ENCODE results near the gene FERMT2.
"Not testable (repeated sequence)": the region's sequence is repeated elsewhere in the genome, so short reads cannot be mapped to it uniquely, and the experiment has no call there.

Gene FERMT2

GRCh38 chr14:52935833-52936232 is 15.0 kb downstream of the FERMT2 start:
- no peak overlapping the region for H3K27ac Mint-ChIP-seq (ENCODE audit: low read depth)

DNA sequence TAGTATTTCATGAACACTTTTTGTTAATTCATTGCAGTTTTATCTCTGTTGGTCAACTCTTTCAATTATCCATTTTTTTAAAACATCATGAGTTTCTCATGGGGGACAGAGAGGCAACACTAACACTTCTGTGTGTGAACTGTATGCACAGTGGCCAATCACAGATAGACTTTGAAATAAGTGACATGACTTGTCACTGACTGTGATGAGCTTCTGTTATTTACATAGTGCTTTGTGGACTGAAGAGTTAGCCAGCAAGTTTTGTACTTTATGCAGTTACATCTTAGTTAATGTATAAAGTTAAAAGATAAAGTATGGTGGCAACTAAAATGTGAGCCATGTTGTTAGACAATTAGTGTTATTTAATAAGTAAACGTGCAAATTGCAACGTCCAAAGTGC is 16.1 kb downstream of the FERMT2 start:
- Mint-ChIP-seq H3K27ac (ENCODE audit: low read depth) (no peak overlapping the region), H3K4me1 (no peaks in the 10 kb centered on the region), H3K9me3 (no peaks in the 10 kb centered on the region), H3K4me3 (no peak overlapping the region), H3K27me3 (peaks cover 17% of the 10 kb centered on the region), H3K36me3 (ENCODE audit: insufficient read depth) (no peaks in the 10 kb centered on the region)
- DNase-seq (ENCODE audit: low spot score in 2 of 2) = no peak
- no peak for ATAC-seq (replicated peaks; ENCODE audit: extremely low read depth, poor library complexity, severe bottlenecking)

More at GRCh38 chr14:52935833-52936232, 15.0 kb downstream of the FERMT2 start:
- ATAC-seq (replicated peaks; ENCODE audit: extremely low read depth, poor library complexity, severe bottlenecking) = no peak
- Mint-ChIP-seq H3K4me1 (no peaks in the 10 kb centered on the region), H3K27me3 (peaks cover 17% of the 10 kb centered on the region), H3K36me3 (ENCODE audit: insufficient read depth) (no peaks in the 10 kb centered on the region), H3K9me3 (no peaks in the 10 kb centered on the region), H3K4me3 (no peak overlapping the region)
- no peak for DNase-seq (ENCODE audit: low spot score in 2 of 2)

- Mint-ChIP-seq H3K4me3 (no peak overlapping the region), H3K27ac (ENCODE audit: low read depth) (no peak overlapping the region), H3K9me3 (no peaks in the 10 kb centered on the region), H3K27me3 (no peaks in the 10 kb centered on the region), H3K36me3 (ENCODE audit: insufficient read depth) (no peaks in the 10 kb centered on the region), H3K4me1 (no peaks in the 10 kb centered on the region)
- ATAC-seq (replicated peaks; ENCODE audit: extremely low read depth, poor library complexity, severe bottlenecking) = no peak
- DNase-seq (ENCODE audit: low spot score in 2 of 2) = no peak
Observed at GRCh38 chr14:52929192-52929807, 21.6 kb downstream of the FERMT2 start.

DNA sequence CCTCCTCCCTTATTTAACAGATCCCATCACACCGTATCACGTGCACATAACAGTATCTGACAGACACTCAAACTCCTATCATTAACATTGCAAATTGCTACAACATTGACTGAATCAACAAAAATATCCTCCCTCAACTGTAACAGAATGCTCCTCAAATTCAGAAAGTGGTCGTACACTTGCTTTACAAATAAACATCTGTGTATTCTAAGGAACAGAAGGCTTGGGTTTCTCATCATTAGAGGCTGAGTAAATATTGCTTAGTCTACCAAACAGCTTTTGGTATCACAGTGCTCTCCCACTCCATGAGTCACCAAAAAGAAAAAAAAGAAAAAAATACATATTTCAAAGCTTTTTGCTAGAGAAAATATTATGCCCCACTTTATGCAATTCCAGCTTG is 23.9 kb downstream of the FERMT2 start:
- Mint-ChIP-seq H3K27ac (ENCODE audit: low read depth) (no peak overlapping the region), H3K27me3 (no peaks in the 10 kb centered on the region), H3K9me3 (no peaks in the 10 kb centered on the region), H3K4me3 (no peak overlapping the region), H3K4me1 (no peaks in the 10 kb centered on the region), H3K36me3 (ENCODE audit: insufficient read depth) (no peaks in the 10 kb centered on the region)
- DNase-seq (ENCODE audit: low spot score in 2 of 2) (no peak), ATAC-seq (replicated peaks; ENCODE audit: extremely low read depth, poor library complexity, severe bottlenecking) (no peak)

DNA sequence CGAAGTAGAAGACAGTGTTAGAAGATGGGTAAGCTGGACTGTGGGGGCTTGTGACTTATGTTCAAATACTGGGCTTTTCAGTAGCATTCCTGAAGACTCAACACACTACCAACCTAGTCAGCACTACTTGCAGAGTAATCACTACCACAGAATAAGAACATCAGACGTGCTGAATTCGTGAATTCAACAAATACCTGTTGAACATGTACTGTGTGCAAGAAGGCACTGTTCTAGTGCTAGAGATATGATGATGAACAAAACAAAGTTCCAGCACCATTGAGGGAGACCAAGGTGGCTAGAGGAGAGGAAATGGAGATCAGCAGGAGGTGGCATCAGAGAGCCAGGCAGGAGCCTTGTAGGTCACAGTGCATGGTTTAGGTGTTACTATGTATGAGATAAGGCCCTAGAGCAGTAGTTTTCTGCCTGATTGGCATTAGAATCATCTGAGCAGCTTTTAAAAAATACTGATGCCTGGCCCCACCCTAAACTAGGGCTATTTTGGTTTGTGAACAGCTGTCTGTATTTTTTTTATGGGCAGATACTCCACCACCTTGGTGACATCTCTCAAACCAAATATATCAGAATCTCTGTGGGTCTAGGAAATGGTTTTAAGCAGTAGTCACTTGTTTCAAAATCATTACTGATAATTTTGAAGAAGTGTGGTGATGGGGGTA is 26.8 kb downstream of the FERMT2 start:
- DNase-seq (ENCODE audit: low spot score in 2 of 2) = no peak
- Mint-ChIP-seq H3K27me3 (no peaks in the 10 kb centered on the region), H3K36me3 (ENCODE audit: insufficient read depth) (no peaks in the 10 kb centered on the region), H3K4me1 (peaks cover 13% of the 10 kb centered on the region), H3K4me3 (no peak overlapping the region), H3K27ac (ENCODE audit: low read depth) (no peak overlapping the region), H3K9me3 (no peaks in the 10 kb centered on the region)
- ATAC-seq (replicated peaks; ENCODE audit: extremely low read depth, poor library complexity, severe bottlenecking) = no peak

GRCh38 chr14:52922656-52923055 is 28.2 kb downstream of the FERMT2 start:
- H3K27me3 Mint-ChIP-seq = no peaks in the 10 kb centered on the region
- no peaks in the 10 kb centered on the region for H3K36me3 Mint-ChIP-seq (ENCODE audit: insufficient read depth)
- no peak overlapping the region for H3K27ac Mint-ChIP-seq (ENCODE audit: low read depth)
- DNase-seq (ENCODE audit: low spot score in 2 of 2) (no peak), ATAC-seq (replicated peaks; ENCODE audit: extremely low read depth, poor library complexity, severe bottlenecking) (no peak)
- H3K9me3 Mint-ChIP-seq = no peaks in the 10 kb centered on the region
- H3K4me3 Mint-ChIP-seq = no peak overlapping the region
- peaks cover 24% of the 10 kb centered on the region for H3K4me1 Mint-ChIP-seq

DNA sequence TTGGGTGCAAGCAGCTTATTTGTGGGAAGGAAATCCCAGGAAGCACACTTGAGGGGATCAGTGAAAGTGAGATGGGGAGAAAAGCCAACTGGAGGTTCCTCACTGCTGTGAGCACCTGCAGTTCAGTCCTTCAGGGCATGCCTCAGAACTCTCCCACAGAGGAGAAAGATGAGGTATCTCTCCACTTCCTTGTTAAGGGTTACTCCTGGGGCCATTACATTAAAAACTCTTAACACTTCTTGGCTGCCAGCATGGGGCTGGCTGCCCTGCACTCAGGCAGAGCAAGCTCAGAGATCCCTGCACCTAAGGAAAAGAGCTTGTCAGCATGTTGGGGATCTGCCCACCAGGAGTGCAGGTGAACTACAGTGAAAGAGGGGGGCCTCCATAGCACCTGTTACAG is 28.8 kb downstream of the FERMT2 start:
- DNase-seq (ENCODE audit: low spot score in 2 of 2) (no peak), ATAC-seq (replicated peaks; ENCODE audit: extremely low read depth, poor library complexity, severe bottlenecking) (no peak)
- H3K27me3 Mint-ChIP-seq = no peaks in the 10 kb centered on the region
- H3K4me3 Mint-ChIP-seq = no peak overlapping the region
- H3K36me3 Mint-ChIP-seq (ENCODE audit: insufficient read depth) = no peaks in the 10 kb centered on the region
- H3K4me1 Mint-ChIP-seq = peaks cover 29% of the 10 kb centered on the region
- H3K9me3 Mint-ChIP-seq = no peaks in the 10 kb centered on the region
- H3K27ac Mint-ChIP-seq (ENCODE audit: low read depth) = no peak overlapping the region

- H3K4me3 Mint-ChIP-seq; H3K36me3 Mint-ChIP-seq (ENCODE audit: insufficient read depth); H3K27ac Mint-ChIP-seq (ENCODE audit: low read depth); DNase-seq (ENCODE audit: low spot score in 2 of 2); H3K27me3 Mint-ChIP-seq; ATAC-seq (replicated peaks; ENCODE audit: extremely low read depth, poor library complexity, severe bottlenecking); H3K9me3 Mint-ChIP-seq: not testable (repeated sequence)
- peaks cover 30% of the 10 kb centered on the region for H3K4me1 Mint-ChIP-seq
Observed at GRCh38 chr14:52920411-52920810, 30.4 kb downstream of the FERMT2 start.

DNA sequence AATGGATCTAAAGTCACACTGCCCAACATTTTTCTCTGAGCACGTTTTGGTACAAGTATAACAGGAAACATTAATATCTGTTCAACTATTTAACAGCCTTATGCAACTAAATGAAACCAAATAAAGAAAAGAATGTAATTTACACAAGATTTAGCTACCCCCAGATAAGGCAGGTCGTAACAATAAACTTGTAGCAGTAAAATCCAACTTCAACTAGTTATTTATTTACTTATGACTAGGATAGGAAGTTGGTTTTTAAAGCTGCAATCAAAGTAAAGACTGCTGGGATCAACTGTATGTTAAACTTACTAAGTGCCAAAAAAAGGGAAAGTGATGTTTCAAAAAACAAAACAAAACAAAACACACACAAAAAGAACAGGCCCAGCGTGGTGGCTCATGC is 30.9 kb downstream of the FERMT2 start:
- no peaks in the 10 kb centered on the region for H3K36me3 Mint-ChIP-seq (ENCODE audit: insufficient read depth)
- peaks cover 30% of the 10 kb centered on the region for H3K4me1 Mint-ChIP-seq
- no peak for ATAC-seq (replicated peaks; ENCODE audit: extremely low read depth, poor library complexity, severe bottlenecking)
- no peak overlapping the region for H3K4me3 Mint-ChIP-seq
- H3K9me3 Mint-ChIP-seq = no peaks in the 10 kb centered on the region
- H3K27me3 Mint-ChIP-seq = no peaks in the 10 kb centered on the region
- peak overlapping the region; percentile 74 for H3K27ac Mint-ChIP-seq (ENCODE audit: low read depth)
- DNase-seq (ENCODE audit: low spot score in 2 of 2) = no peak

DNA sequence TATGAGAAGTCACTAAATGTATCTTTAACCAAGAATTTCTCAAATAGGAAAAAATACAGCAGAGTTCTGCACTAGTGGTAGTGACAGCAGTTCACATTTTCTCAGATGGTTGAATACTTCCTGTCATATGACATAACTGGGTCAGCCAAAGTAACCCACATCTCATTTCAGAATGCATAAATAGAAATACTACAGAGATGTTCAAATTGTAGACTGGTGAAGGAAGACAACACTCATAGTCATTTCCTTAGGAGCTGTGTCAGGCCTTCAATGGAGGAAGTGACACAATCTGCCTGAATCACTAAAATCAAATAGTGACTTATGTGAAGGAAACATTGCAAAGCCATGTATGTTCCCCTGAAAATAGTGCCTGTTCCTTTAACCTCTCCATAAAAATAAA is 32.4 kb downstream of the FERMT2 start:
- H3K27me3 Mint-ChIP-seq = no peaks in the 10 kb centered on the region
- H3K4me3 Mint-ChIP-seq = no peak overlapping the region
- H3K9me3 Mint-ChIP-seq = no peaks in the 10 kb centered on the region
- H3K36me3 Mint-ChIP-seq (ENCODE audit: insufficient read depth) = no peaks in the 10 kb centered on the region
- peak overlapping the region; percentile 74 for H3K27ac Mint-ChIP-seq (ENCODE audit: low read depth)
- H3K4me1 Mint-ChIP-seq = peaks cover 30% of the 10 kb centered on the region
- DNase-seq (ENCODE audit: low spot score in 2 of 2) = peak in 1 of 2 donors; percentile 11
- ATAC-seq (replicated peaks; ENCODE audit: extremely low read depth, poor library complexity, severe bottlenecking) = peak; percentile 100

- ATAC-seq (replicated peaks; ENCODE audit: extremely low read depth, poor library complexity, severe bottlenecking) (no peak), DNase-seq (ENCODE audit: low spot score in 2 of 2) (no peak)
- Mint-ChIP-seq H3K27me3 (no peaks in the 10 kb centered on the region), H3K9me3 (no peaks in the 10 kb centered on the region), H3K27ac (ENCODE audit: low read depth) (peak overlapping the region; percentile 74), H3K4me3 (no peak overlapping the region), H3K4me1 (peaks cover 30% of the 10 kb centered on the region), H3K36me3 (ENCODE audit: insufficient read depth) (no peaks in the 10 kb centered on the region)
Observed at GRCh38 chr14:52917735-52918134, 33.1 kb downstream of the FERMT2 start.

DNA sequence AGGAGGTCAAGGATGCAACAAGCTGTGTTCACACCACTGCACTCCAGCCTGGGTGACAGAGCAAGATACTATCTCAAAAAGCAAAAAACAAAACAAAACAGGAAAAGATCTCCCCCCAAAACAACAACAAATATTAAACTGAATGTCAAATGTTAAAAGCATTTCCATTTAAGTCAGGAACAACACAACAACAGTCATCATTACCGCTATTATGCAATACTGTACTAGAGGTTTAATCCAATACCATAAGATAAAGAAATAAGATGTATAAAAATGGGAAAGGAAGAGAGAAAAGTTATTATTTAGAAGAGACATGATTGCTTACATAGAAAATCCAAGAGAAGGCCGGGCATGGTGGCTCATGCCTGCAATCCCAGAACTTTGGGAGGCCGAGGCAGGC is 36.6 kb downstream of the FERMT2 start:
- no peak overlapping the region for H3K4me3 Mint-ChIP-seq
- no peaks in the 10 kb centered on the region for H3K36me3 Mint-ChIP-seq (ENCODE audit: insufficient read depth)
- no peaks in the 10 kb centered on the region for H3K9me3 Mint-ChIP-seq
- H3K27ac Mint-ChIP-seq (ENCODE audit: low read depth) = no peak overlapping the region
- ATAC-seq (replicated peaks; ENCODE audit: extremely low read depth, poor library complexity, severe bottlenecking) = no peak
- H3K27me3 Mint-ChIP-seq = no peaks in the 10 kb centered on the region
- DNase-seq (ENCODE audit: low spot score in 2 of 2) = no peak
- H3K4me1 Mint-ChIP-seq = peaks cover 19% of the 10 kb centered on the region

- Mint-ChIP-seq H3K4me1 (peaks cover 12% of the 10 kb centered on the region), H3K9me3 (no peaks in the 10 kb centered on the region), H3K36me3 (ENCODE audit: insufficient read depth) (no peaks in the 10 kb centered on the region), H3K4me3 (no peak overlapping the region), H3K27ac (ENCODE audit: low read depth) (no peak overlapping the region), H3K27me3 (peaks cover 2% of the 10 kb centered on the region)
- DNase-seq (ENCODE audit: low spot score in 2 of 2) = no peak
- ATAC-seq (replicated peaks; ENCODE audit: extremely low read depth, poor library complexity, severe bottlenecking) = no peak
Observed at GRCh38 chr14:52913271-52913670, 37.6 kb downstream of the FERMT2 start.

All from central memory CD8-positive, alpha-beta T cell (primary cell).